Activated CD4-positive, CD25-positive, alpha-beta regulatory T cell (primary cell): ENCODE data around the gene HECTD2.
"Not testable (repeated sequence)": the region's sequence is repeated elsewhere in the genome, so short reads cannot be mapped to it uniquely, and the experiment has no call there.

ENCODE experiments used
- DNase-seq, 4 experiments: peaks; one replicate each; lab custom pipeline; 2025; lab: John Stamatoyannopoulos, UW

The HECTD2 gene

GRCh38 chr10:91472911-91473310 is 62.8 kb downstream of the HECTD2 start:
- no peak for DNase-seq

- no peak for DNase-seq
Observed at GRCh38 chr10:91474009-91474408, 63.9 kb downstream of the HECTD2 start.

- DNase-seq, result no peak
Observed at GRCh38 chr10:91477236-91477635, 67.1 kb downstream of the HECTD2 start.

- no peak for DNase-seq
Observed at GRCh38 chr10:91479583-91479982, 69.4 kb downstream of the HECTD2 start.

GRCh38 chr10:91487911-91488582 is 77.9 kb downstream of the HECTD2 start:
- DNase-seq, result no peak

- DNase-seq, result no peak
Observed at GRCh38 chr10:91493313-91493712, 83.2 kb downstream of the HECTD2 start.

GRCh38 chr10:91495402-91495801 is 85.3 kb downstream of the HECTD2 start:
- DNase-seq, result no peak

- DNase-seq, result no peak
Observed at GRCh38 chr10:91496016-91496415, 85.9 kb downstream of the HECTD2 start.

- no peak for DNase-seq
Observed at GRCh38 chr10:91511549-91512330, 101.6 kb downstream of the HECTD2 start.

GRCh38 chr10:91512458-91512857 is 102.3 kb downstream of the HECTD2 start:
- no peak for DNase-seq

- no peak for DNase-seq
Observed at GRCh38 chr10:91513598-91514424, 103.7 kb downstream of the HECTD2 start.

- no peak for DNase-seq
Observed at GRCh38 chr10:91514787-91515186, 104.6 kb downstream of the HECTD2 start.

- no peak for DNase-seq
Observed at GRCh38 chr10:91517394-91517793, 107.2 kb downstream of the HECTD2 start.

- no peak for DNase-seq
Observed at GRCh38 chr10:91519899-91520514, 109.9 kb downstream of the HECTD2 start.

GRCh38 chr10:91520661-91521060 is 110.5 kb downstream of the HECTD2 start:
- DNase-seq, result no peak

- DNase-seq, result no peak
Observed at GRCh38 chr10:91521439-91521838, 111.3 kb downstream of the HECTD2 start.

- no peak for DNase-seq
Observed at GRCh38 chr10:91525896-91526712, 116.0 kb downstream of the HECTD2 start.

GRCh38 chr10:91528080-91528479 is 117.9 kb downstream of the HECTD2 start:
- DNase-seq, result no peak

GRCh38 chr10:91528768-91529167 is 118.6 kb downstream of the HECTD2 start:
- DNase-seq, result no peak

GRCh38 chr10:91534789-91535188 is 124.6 kb downstream of the HECTD2 start:
- DNase-seq, result not testable (repeated sequence)

GRCh38 chr10:91536111-91536510 is 126.0 kb downstream of the HECTD2 start:
- no peak for DNase-seq
